HG03108 (cell line): ENCODE measurements around the gene DLG2.
"Not testable (repeated sequence)": the region's sequence is repeated elsewhere in the genome, so short reads cannot be mapped to it uniquely, and the experiment has no call there.

Source experiments
- ATAC-seq: cut with Tn5 transposase; IDR thresholded peaks from one replicate; pipeline ENCODE4 v1.9.1; 2021; ENCODE audit warnings: moderate library complexity; ENCODE audit not compliant: unreplicated experiment

DLG2 gene

DNA sequence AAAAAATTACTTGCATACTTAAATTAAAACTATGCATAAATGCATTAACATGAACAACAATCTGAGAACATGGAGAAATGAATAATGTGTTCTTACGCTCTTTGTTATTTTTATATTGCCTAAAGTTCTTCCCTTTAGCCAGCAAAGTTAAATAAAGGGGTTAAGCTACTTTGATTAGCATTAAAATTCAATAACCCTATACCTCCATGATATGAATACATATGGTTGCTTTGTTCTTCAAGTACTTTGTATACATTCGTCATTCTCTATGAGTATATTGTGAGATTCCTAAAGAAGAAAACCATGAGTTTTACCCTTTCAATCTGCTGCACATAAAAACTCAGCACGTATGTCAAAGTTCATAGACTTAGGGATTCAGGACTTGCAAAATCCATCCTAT is 578.3 kb downstream of the DLG2 start:
- ATAC-seq: no peak

DNA sequence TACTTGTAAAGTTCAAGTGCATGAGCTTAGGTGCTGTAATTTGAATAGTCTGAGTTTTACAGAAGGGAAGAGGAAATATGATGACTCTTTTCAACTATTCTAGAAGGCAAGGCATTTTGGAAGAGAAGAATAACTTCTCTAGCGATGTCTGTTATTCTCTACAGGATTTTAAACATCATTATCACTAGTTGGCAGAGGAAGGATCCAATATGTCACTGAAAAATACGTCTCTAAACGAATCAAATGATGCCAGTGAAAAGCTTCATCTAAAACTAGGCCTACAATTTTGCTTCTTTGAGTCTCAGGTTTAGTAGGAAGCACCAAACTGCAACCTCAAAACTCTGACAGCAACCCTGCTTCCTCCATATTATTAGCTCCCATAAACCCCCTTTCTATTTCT is 581.4 kb downstream of the DLG2 start:
- no peak for ATAC-seq

DNA sequence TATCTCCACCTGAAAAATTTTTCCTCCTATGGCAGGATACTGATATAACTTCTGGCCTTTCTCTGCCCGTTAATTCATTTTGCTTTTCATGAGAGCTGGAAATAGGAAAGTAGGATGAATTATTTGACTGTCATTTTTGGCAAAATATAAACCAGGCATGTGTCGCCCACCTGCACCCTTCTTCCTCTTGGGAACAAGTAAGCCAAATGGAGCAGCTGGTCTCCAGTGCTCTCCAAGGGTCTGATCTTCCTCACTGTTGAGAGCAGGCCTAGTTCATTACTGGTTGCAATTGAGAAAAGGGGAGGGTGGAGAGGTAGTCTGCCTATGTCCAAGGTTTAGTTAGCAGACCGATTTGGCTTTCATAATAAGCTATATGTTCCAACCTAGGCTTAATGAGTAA is 582.2 kb downstream of the DLG2 start:
- no peak for ATAC-seq

DNA sequence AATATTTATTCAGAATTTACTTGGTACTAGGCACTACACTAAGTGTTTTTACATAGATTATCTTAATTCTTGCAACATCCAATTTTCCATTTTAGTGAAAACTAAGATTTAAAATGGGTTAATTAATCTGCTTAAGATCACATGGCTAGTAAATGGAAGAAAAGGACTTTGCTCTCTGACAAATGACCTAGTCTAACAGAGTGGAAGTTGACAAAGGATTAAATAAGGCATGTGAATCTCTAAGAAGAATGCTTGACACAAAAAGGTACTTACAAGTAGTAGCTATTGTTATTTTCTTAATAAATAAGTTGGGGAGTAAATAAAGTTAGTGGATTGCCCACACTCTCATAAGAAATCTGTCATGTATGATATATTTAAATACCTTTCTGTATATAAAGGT is 584.8 kb downstream of the DLG2 start:
- ATAC-seq: no peak

DNA sequence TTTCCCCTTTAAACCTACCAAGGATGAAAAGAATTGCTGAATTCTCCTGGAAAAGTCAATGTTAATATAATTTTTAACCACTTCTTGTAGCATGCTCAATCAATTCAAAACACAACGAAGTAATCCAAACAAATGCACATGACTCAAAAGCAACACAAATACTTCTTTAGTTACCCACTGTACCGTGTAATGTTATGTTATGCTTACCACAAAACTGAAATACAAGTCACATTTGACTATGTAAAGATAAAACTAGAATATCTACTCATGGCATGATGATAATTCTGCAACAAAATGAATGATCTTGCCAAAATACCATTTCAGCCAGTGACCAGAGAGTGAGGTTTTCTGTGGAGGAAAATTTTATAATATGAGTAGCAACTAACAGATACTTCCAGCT is 587.0 kb downstream of the DLG2 start:
- ATAC-seq: no peak

DNA sequence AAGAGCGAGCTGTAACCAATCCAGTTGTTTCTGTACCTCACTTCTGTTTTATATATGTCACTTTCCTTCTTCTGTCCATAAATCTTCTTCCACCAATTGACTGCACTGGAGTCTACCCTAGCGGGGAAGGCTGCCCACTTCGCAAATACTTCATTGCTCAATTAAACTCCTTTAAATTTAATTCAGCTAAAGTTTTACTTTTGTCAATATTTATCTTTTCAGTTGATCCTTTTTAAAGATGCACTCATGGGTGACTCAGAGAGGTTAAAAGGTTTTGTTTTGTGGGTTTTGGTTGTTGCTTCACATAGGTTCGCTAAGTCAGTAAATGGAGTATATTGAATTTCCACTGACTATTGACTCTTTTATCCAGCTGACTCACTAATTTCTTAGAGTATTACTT is 597.2 kb downstream of the DLG2 start:
- ATAC-seq: no peak

DNA sequence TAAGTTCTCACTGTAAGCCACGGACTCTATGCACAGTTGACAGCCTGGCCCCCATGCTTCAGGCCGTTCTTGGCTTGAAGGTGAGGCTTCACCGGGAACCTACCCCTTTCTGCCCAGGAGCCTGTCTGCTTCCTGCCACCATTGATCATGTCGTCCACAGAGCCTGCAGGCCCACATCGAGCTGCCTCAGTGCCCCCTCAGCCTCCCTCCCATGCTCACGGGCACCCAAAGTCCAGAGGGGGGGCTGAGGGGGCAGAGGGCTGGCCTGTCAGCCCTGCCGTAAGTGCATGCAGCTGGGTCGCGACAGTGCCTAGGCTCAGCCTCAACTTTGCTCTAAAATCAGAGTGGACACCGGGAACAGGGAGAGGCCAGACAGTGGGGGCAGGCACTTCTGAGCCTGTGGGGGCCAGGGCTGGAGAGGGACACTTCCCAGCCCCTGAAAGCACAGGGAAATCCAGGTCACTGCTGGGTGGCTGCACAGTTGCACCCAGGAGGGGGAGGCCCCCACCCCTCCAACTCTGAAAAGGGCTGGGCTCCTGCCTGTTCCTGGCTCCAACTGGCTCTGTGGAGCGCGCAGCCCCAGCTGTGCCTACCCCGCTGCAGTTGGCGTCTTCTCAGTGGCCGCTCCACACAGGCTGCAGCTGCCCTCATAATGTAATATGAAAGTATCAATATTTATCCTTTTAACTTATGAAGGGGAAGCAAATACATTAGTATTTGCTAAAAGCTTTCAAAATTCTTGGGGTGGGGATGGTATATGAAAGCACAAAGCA is 598.6 kb downstream of the DLG2 start:
- no peak for ATAC-seq

DNA sequence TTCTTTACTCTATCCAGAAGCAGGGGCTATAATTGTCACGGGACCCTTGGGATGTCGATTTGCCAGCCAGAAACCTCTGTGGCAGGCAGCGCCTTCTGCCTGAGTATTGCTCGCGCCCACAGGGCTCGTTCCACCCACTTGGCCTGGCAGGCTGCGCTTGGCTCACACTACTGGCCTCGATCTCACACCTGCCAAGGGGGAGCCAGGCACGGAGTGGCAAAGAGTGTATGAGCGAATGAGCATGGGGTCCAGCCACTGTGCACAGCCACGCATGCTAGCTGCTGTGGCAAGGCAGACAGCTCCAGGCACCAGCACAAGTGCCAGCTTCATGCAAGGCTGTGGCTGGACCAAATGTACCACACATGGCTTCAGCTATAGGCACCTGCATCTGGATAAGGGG is 599.8 kb downstream of the DLG2 start:
- no peak for ATAC-seq

DNA sequence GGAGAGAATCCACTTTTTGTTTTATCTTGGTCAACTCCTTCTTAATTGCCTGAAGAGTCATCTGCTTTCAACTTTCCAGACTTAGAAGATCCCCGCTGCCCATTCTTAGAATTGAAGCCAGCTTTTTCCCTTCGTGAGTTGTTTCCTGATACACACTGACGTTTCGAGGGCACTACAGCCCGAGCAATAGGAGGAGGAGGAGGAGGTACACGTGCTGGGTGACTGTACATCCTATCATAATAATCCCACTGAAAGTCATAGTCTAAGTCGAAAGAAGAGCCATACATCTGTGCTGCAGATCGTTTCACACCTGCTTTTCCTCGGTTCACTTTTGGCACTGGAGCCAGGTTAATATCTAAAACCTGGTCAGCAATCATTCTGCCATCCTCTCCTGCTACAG is 606.1 kb downstream of the DLG2 start:
- no peak for ATAC-seq

DNA sequence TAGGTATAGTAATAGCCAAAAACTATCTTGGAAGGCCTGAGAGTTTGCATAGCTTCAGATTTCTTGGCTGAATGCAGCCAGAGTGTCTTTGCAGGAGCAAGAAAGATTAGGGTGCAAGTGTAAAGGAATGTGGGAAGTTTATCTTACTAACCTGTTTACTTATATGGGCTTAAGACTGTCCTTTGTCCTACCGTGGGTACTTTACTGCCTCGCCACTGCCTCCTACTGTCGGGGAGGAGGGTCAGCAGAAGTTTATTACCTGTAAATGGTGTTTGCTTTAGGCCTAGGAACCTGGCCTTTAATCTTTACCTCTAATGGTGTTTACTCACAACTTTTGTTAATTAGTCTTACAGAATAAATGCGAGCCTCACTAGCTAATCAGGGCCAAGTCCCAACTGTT is 633.8 kb downstream of the DLG2 start:
- ATAC-seq: no peak

DNA sequence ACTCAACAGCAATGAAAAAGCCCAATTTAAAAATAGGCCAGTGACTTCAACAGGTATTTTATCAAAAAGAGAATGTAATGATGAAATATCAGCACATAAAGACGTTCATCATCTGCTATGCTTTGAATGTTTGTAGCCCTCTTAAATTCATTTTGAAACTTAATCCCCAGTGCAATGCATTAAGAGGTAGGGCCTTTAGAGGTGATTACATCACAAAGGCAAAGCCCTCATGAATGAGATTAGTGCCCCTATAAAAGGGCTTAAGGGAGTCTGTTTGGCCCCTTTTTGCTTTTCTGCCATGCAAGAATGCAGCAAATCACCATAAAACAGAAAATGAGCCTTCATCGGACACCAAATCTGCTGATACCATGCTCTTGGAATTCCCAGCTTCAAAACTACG is 637.0 kb downstream of the DLG2 start:
- no peak for ATAC-seq

DNA sequence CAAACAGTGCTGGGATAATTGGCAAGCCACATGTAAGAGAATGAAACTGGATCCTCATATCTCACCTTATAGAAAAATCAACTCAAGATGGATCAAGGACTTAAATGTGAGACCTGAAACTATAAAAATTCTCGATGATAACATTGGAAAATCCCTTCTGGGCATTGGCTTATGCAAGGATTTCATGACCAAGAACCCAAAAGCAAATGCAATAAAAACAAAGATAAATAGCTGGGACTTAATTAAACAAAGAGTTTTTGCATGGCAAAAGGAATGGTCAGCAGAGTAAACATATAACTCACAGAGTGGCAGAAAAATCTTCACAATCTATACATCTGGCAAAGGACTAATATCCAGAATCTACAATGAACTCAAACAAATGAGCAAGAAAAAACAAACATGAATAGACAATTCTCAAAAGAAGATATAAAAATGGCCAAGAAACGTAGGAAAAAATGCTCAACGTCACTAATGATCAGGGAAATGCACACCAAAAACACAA is 639.4 kb downstream of the DLG2 start:
- ATAC-seq: not testable (repeated sequence)

DNA sequence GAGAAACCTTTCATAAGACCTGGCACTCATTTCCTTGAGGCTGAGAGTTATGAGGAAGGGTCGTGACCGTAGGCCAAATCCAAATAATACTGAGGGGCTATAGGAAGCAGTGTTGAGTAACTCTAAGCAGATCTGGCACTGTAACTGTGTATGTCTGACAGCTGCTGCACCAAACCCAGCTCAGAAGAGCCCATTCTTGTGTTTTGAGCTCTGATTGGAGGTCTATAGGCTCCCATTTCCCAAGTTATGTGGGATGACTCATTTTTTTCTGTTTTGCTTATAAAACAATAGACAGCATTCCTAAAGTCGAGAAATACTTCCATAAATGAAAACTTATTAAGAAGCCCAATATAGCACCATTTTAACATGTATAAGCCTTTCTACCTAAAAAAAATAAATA is 645.8 kb downstream of the DLG2 start:
- no peak for ATAC-seq

DNA sequence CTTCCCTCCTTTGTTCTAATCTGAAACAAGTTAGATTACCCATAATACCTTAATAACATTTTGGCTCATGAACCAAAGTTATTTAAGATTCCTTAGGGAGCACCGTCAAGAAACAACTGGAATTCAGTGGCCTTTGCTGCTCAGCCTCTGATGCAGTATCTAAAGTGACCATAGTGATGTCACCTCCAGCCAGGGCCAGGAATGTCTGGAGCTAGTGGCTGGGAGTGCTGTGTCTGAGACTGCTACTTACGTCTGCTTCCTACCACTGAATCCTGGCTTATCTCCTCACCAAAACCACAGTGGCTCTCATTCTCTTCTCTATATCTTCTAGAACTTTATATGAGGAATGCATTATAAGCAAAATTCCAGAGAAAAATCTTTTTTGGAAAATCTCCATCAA is 658.0 kb downstream of the DLG2 start:
- no peak for ATAC-seq

DNA sequence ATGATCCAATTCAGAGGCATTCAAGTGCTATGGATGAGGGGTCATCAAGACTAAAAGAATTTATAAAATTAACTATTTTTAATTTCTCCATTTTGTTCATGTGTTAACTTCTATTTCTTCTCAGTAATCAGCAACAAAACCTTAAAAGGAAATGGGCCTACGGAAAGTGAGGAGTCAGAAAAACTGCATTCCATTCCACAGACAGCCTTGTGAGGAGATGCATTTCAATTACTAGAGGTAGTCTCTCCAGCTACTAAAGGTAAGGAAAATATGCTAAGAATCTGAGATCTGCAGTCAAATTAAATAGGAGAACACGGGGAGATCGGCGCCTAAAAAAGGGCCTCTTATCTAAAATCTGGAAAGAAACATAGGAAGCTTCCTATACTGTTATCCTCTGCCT is 661.7 kb downstream of the DLG2 start:
- no peak for ATAC-seq

DNA sequence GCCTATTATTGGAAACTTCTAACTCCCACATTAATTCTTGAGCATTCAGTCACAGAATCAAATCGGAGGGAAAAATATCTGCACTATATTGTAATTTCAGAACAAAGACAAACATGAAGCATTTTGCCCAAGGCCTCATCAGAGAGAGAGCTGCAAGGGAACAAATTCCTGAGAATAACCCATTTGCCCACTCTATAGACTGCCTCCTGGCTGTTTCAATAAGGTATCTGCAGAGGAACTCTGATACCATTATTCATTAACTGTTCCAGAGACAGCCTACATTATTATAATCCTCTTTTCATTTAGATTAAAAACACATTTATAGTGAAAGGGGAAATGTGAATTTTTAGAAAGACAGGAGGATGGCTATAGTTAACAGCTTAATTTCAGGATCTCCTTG is 663.9 kb downstream of the DLG2 start:
- ATAC-seq: no peak

DNA sequence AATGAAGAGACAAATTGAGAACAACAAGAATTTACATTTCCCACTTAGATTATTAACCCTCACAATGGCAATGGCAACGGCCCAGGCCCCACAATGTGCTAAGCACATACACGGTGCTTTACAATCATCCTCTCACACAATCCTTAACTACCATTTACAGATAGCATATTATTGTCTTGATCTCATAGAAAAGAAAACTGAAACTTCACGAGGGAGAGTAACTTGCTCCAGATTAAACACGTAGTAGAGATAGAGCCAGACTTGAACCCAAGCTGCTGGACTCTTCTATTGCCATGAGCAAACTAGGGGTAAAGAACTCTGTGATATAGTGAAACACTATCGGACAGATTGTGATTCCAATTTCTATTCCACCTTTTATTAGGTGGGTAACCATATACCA is 665.1 kb downstream of the DLG2 start:
- ATAC-seq: no peak

DNA sequence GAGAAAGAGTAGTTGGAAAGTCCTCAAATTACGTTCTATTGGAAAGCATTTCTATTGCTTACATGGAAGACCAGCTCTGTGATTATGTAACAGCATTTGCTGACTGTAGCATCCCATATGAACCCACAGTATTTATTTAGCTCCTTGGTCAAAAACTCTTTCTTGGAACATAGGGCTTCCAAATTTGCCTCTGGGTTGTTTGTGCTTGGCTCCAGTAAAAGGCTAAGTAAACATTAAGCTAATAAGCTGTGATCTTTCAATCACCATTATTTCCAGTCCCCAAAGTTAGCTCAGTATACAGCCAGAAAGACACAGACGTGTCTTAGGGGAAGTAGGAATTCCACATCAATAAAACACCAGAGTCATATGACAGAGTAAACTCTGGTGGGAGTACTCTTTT is 668.8 kb downstream of the DLG2 start:
- no peak for ATAC-seq

DNA sequence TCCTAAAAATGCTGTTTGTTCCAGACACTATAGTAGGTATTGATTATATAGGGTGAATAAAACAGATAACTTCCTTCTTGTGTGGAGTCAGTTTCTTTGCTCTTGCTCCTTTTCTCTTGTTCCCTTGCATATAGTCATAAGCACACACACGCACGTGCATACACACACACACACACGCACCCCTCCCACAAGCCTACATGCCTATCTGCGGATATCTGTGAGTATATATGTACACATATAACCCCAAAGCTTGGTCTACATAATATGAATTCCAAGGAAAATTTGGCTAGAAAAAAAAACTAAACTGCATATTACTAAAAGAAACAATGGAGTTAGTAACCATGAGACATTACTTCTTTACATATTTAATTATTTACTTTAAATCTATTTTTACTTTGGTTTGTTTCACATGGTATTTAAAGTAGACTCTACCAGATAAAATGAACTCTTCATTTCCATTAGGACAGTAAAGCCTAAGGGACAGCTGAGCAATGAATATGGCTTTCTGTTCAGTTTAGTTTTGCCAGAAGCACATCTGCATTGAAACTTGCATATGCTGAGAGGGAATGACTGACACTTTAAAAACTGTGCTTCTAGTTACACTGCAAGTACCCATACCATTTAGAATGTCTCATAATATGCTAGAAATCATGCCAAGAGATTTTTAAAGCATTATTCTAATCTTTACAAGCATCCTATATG is 676.4 kb downstream of the DLG2 start:
- ATAC-seq: no peak

DNA sequence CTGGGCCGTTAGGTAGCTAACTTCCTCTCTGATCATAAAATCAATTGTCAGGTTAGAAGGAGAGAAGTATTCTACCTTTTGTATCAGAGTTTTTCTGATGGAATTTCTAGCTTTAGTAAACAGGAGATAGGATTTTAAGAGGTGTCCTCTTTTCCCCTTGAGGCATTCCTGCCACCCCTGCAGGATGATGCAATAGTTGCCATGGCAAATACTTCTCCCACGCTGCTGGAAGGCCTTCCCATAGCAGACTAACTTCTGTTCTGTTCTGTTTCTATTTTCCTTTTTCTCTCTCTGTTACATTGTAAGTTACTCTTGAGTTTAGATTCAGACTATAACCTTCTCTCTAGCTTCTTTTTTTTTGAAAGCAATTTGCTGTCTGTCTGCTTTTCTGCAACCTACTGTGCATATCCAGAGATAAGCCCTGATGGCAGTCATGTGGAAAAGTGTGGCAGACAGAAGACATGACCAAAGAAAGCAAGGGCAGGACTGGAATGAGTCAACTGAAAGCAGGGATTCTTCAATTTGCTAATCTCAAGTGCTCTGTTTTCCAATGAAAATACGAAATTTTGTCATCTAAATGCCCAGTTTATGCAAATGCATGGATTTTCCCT is 679.1 kb downstream of the DLG2 start:
- ATAC-seq: no peak

DNA sequence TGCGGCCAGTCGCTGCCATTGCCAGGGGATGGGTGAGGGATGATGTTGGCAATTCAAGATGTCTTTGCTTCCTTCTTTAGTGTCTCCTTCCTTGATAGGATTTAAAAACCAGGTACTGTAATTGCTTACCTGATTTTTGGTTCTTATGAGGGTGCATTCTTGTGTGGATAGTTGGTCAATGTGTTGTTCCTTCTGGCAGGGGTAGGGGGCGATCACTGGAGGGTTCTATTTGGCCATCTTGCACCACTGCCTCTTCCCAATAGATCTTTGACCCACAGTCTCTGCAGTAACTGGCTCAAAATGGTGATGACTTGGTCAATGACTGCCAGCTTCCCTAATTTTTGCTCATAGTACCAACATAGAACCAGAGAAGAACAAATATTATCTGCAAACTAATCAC is 680.1 kb downstream of the DLG2 start:
- ATAC-seq: no peak

DNA sequence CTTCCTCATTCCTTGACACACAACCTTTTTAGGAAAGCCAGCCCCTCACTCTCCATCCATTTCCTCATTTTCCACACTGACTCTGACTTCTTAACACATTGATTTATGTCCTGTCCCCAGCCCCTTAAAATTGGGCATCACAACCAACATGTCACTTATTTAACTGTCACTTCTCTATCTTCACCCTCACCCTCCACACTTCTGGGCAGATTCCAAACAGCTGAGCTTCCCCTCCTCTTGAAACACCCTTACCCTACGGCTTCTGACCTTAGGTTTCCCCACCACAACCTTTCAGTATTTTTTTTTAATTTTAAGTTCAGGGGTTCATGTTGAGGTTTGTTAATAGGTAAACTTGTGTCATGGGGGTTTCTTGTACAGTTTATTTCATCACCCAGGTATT is 696.3 kb downstream of the DLG2 start:
- ATAC-seq: no peak
